Loucy (cell line): ENCODE data around the gene SUN1.

Source experiments
- H2AFZ ChIP-seq: fragments of 200-600 bp; sonication (generic); 2 replicates; pipeline ENCODE4 v1.6.0; 2016; ENCODE audit warnings: antibody characterized with exemption, mild to moderate bottlenecking, low read length, moderate library complexity
- H3F3A ChIP-seq: fragments of 200-600 bp; 2 replicates; pipeline ENCODE4 v1.6.0; 2016; ENCODE audit warnings: antibody characterized with exemption, low read depth, mild to moderate bottlenecking
- H3K27me3 ChIP-seq: fragments of 200-600 bp; sonication (generic); 2 replicates; pipeline ENCODE4 v1.6.1; 2014; ENCODE audit warnings: low read length, mild to moderate bottlenecking; ENCODE audit not compliant: insufficient read depth, poor library complexity, severe bottlenecking
- H3K36me3 ChIP-seq: fragments of 200-600 bp; sonication (generic); 2 replicates; pipeline ENCODE4 v1.6.1; 2016; ENCODE audit warnings: low read length; ENCODE audit not compliant: insufficient read depth
- H3K4me1 ChIP-seq: fragments of 200-600 bp; sonication (generic); 2 replicates; pipeline ENCODE4 v1.5.1; 2014; ENCODE audit warnings: low read length, mild to moderate bottlenecking; ENCODE audit not compliant: insufficient read depth, poor library complexity, severe bottlenecking
- H3K4me2 ChIP-seq: fragments of 200-600 bp; sonication (generic); 2 replicates; pipeline ENCODE4 v1.6.0; 2014; ENCODE audit warnings: antibody characterized with exemption, low read length, low read depth, mild to moderate bottlenecking; ENCODE audit not compliant: poor library complexity, severe bottlenecking
- H3K4me3 ChIP-seq: fragments of 200-600 bp; sonication (generic); 2 replicates; pipeline ENCODE4 v1.5.1; 2014; ENCODE audit warnings: low read length, mild to moderate bottlenecking, mixed read lengths; ENCODE audit not compliant: poor library complexity, severe bottlenecking
- H3K79me2 ChIP-seq: fragments of 200-600 bp; sonication (generic); 2 replicates; pipeline ENCODE4 v1.6.1; 2014; ENCODE audit warnings: low read length; ENCODE audit not compliant: insufficient read depth
- H3K9ac ChIP-seq: fragments of 200-600 bp; sonication (generic); 2 replicates; pipeline ENCODE4 v1.6.0; 2014; ENCODE audit warnings: mild to moderate bottlenecking, low read depth, low read length, moderate library complexity; ENCODE audit not compliant: poor library complexity, severe bottlenecking
- H3K9me2 ChIP-seq: fragments of 200-600 bp; sonication (generic); replicated peaks from 2 replicates; pipeline ENCODE4 v1.6.1; 2016; ENCODE audit warnings: low read depth, low read length, mixed read lengths
- H3K9me3 ChIP-seq: fragments of 200-600 bp; sonication (generic); 2 replicates; pipeline ENCODE4 v1.6.1; 2014; ENCODE audit warnings: mild to moderate bottlenecking, antibody characterized with exemption, low read length, low read depth; ENCODE audit not compliant: insufficient read depth
- H4K20me1 ChIP-seq: fragments of 200-600 bp; sonication (generic); 2 replicates; pipeline ENCODE4 v1.6.0; 2014; ENCODE audit warnings: antibody characterized with exemption, low read length, mild to moderate bottlenecking; ENCODE audit not compliant: insufficient read depth, poor library complexity, severe bottlenecking
- EZH2phosphoT487 ChIP-seq: fragments of 200-600 bp; IDR thresholded peaks from 2 replicates; pipeline ENCODE4 v1.6.1; 2018; ENCODE audit warnings: antibody characterized with exemption, mild to moderate bottlenecking, moderate library complexity, borderline replicate concordance
- TF ChIP-seq, protein P1 (sequence below): fragments of 200-600 bp; sonication (generic); conservative IDR thresholded peaks from 2 replicates; pipeline ENCODE4 v1.5.1; 2014; ENCODE audit warnings: mild to moderate bottlenecking, antibody characterized with exemption, low read length

The SUN1 gene

DNA sequence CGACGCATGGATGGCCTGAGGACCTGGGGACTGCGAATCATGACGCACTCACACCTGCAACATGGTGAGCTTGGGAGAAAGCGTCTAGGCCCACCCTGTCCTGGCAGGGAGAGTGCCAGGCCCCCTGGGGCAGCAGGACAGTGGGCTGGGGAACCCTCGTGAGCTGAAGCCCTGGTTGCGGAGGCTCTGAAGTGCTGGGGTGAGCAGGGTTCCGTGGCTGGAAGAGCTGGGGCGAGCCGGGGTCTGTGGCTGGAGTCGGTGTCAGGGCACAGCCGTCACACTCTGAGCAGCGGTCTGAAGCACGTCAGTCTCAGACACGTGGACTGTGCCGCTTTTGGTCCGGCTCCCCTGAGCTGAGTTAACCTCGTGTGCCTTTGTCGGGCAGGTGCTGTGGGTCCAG, 4.7 kb downstream of the SUN1 start:
- Histone ChIP-seq H3K9me2 (no peaks in the 10 kb centered on the region), H3K4me2 (no peak overlapping the region), H3K79me2 (peaks cover 43% of the 10 kb centered on the region), H2AFZ (no peak overlapping the region), H3F3A (0 out of 2 replicates have a peak, but pooled peaks cover 1% of the 10 kb centered on the region), H3K4me1 (peaks cover 8% of the 10 kb centered on the region), H3K27me3 (no peaks in the 10 kb centered on the region), H3K9ac (no peak overlapping the region), H3K4me3 (no peak overlapping the region), H3K36me3 (peaks cover 21% of the 10 kb centered on the region; the same call in 1 of the 2 replicates), H3K9me3 (no peaks in the 10 kb centered on the region), H4K20me1 (peaks cover 11% of the 10 kb centered on the region)
- TF ChIP-seq, protein P1, sequence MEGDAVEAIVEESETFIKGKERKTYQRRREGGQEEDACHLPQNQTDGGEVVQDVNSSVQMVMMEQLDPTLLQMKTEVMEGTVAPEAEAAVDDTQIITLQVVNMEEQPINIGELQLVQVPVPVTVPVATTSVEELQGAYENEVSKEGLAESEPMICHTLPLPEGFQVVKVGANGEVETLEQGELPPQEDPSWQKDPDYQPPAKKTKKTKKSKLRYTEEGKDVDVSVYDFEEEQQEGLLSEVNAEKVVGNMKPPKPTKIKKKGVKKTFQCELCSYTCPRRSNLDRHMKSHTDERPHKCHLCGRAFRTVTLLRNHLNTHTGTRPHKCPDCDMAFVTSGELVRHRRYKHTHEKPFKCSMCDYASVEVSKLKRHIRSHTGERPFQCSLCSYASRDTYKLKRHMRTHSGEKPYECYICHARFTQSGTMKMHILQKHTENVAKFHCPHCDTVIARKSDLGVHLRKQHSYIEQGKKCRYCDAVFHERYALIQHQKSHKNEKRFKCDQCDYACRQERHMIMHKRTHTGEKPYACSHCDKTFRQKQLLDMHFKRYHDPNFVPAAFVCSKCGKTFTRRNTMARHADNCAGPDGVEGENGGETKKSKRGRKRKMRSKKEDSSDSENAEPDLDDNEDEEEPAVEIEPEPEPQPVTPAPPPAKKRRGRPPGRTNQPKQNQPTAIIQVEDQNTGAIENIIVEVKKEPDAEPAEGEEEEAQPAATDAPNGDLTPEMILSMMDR: no peak
- TF ChIP-seq EZH2phosphoT487: no peak

DNA sequence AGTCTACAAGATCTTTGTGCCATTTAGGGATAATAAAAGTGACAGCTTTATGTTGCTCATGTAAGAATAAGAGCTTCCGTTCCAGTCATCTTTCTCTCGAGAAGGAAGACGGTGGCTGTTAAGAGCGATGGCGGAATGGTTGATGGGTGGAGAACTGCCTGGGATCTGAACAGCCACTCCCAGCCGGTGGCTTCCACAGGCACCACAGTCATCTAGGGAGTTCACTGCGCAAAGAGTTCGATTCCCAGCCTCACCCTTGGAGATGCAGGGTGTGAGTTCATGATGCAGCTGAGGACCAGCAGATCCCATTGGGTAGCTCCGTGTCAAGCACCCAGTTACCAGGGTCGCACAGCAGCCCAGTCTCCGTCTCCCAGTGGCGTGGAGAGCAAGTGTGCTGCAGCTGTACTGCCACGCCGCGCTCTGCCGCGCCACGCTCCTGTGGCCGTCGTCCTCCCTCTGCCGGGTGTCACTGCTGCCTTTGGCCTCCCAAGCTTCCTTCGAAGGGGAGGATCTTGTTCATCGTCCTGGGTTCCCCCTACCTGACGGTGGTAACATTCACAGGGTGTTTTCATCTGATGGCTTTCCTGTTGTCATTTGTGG, 7.8 kb downstream of the SUN1 start:
- no peak overlapping the region for H3K9ac ChIP-seq
- peaks cover 49% of the 10 kb centered on the region; the same call in 1 of the 2 replicates for H3K36me3 ChIP-seq
- TF ChIP-seq, protein P1: no peak
- no peak for TF ChIP-seq EZH2phosphoT487
- H3K9me3 ChIP-seq: no peaks in the 10 kb centered on the region
- H3K9me2 ChIP-seq: no peaks in the 10 kb centered on the region
- H3K4me1 ChIP-seq: no peaks in the 10 kb centered on the region
- no peaks in the 10 kb centered on the region for H3K27me3 ChIP-seq
- no peak overlapping the region for H2AFZ ChIP-seq
- H3F3A ChIP-seq: no peaks in the 10 kb centered on the region
- H3K79me2 ChIP-seq: peaks cover 17% of the 10 kb centered on the region; the same call in 1 of the 2 replicates
- H3K4me2 ChIP-seq: no peak overlapping the region
- H4K20me1 ChIP-seq: peaks cover 8% of the 10 kb centered on the region
- no peak overlapping the region for H3K4me3 ChIP-seq

DNA sequence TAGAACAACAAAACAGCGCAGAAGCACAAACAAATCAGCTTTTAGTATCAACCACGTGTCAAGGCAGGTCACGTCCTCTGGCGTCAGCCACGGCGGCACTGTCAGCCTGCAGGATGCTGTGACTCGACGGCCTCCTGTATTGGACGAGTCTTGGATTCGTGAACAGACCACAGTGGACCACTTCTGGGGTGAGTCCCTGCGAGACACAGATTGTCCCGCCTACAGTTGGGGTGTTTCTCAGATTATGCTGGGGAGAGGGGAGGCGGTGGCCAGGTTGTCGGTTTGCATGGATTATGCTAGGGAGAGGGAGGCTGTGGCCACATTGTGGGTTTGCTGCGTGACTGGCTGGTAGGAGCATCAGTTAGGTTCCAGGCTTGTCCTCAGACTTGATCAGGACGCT, 9.7 kb downstream of the SUN1 start:
- Histone ChIP-seq H2AFZ (no peak overlapping the region), H3K4me2 (no peak overlapping the region), H3K27me3 (no peaks in the 10 kb centered on the region), H4K20me1 (peaks cover 3% of the 10 kb centered on the region), H3K4me3 (no peak overlapping the region), H3K9me3 (no peaks in the 10 kb centered on the region), H3K79me2 (peaks cover under 1% of the 10 kb centered on the region; the same call in 1 of the 2 replicates), H3K4me1 (no peaks in the 10 kb centered on the region), H3K36me3 (peaks cover 49% of the 10 kb centered on the region; the same call in 1 of the 2 replicates), H3F3A (no peaks in the 10 kb centered on the region), H3K9ac (no peak overlapping the region), H3K9me2 (no peaks in the 10 kb centered on the region)
- TF ChIP-seq, protein P1: no peak
- no peak for TF ChIP-seq EZH2phosphoT487
